CD4-positive, CD25-positive, alpha-beta regulatory T cell (primary cell): Measurements from ENCODE around the gene REN. TPM values are rescaled to one million over a fixed set of nuclear protein-coding genes. Genes with fewer than 3 reads are reported as not detected.

Experiments
- ATAC-seq, 2 donors: fragments of 150-1000 bp; cut with Tn5 transposase; one replicate each; pipeline ENCODE4 v1.10.0; 2021; ENCODE audit warnings: low read depth in 2 of 2, moderate number of reproducible peaks in 2 of 2, moderate library complexity in 1 of 2
- DNase-seq, 3 donors: peaks; one replicate each; pipeline versions ENCODE4 v3.0.0 to v3.0.0-alpha.2; 2012 to 2022; ENCODE audit warnings: mixed read lengths in 1 of 3
- H3K27ac ChIP-seq: one replicate; pipeline ENCODE4 v1.7.0; 2013; ENCODE audit warnings: mild to moderate bottlenecking, low read length; ENCODE audit not compliant: insufficient read depth, poor library complexity, severe bottlenecking
- H3K27me3 ChIP-seq: one replicate; pipeline ENCODE4 v1.7.0; 2013; ENCODE audit warnings: low read length; ENCODE audit not compliant: control insufficient read depth, insufficient read depth
- H3K36me3 ChIP-seq: one replicate; pipeline ENCODE4 v1.7.0; 2013; ENCODE audit warnings: mild to moderate bottlenecking, low read length, moderate library complexity; ENCODE audit not compliant: control insufficient read depth, insufficient read depth
- H3K4me1 ChIP-seq: 2 replicates; pipeline ENCODE4 v1.7.0; 2013; ENCODE audit warnings: mild to moderate bottlenecking, low read length; ENCODE audit not compliant: insufficient read depth, control insufficient read depth, poor library complexity, severe bottlenecking
- H3K4me3 ChIP-seq: one replicate; pipeline ENCODE4 v1.7.0; 2013; ENCODE audit warnings: low read depth, mild to moderate bottlenecking, low read length, moderate library complexity
- H3K9me3 ChIP-seq, 2 experiments: 1 replicate in 1 of 2; 2 replicates in 1 of 2; pipeline ENCODE4 v1.7.0; 2013; ENCODE audit warnings: low read length in 2 of 2, mild to moderate bottlenecking in 1 of 2, moderate library complexity in 1 of 2; ENCODE audit not compliant: control insufficient read depth in 2 of 2
- H3K27ac Mint-ChIP-seq, 3 donors: one replicate each; pipeline ENCODE4 v1.8.0; 2020 to 2022; ENCODE audit warnings: mild to moderate bottlenecking in 3 of 3, mixed read lengths in 3 of 3, moderate library complexity in 2 of 3
- H3K27me3 Mint-ChIP-seq: one replicate; pipeline ENCODE4 v1.8.0; 2022; ENCODE audit warnings: mild to moderate bottlenecking, mixed read lengths
- H3K36me3 Mint-ChIP-seq: one replicate; pipeline ENCODE4 v1.8.0; 2020; ENCODE audit warnings: mixed read lengths
- H3K4me1 Mint-ChIP-seq, 4 donors: one replicate each; pipeline ENCODE4 v1.8.0; 2020 to 2022; ENCODE audit warnings: mixed read lengths in 4 of 4, mild to moderate bottlenecking in 1 of 4
- H3K4me3 Mint-ChIP-seq, 4 donors: one replicate each; pipeline ENCODE4 v1.8.0; 2020 to 2022; ENCODE audit warnings: mild to moderate bottlenecking in 4 of 4, mixed read lengths in 4 of 4, moderate library complexity in 3 of 4
- H3K9me3 Mint-ChIP-seq, 7 donors: one replicate each; pipeline ENCODE4 v1.8.0; 2020 to 2022; ENCODE audit warnings: mixed read lengths in 7 of 7, mild to moderate bottlenecking in 3 of 7, moderate library complexity in 2 of 7
- polyA plus RNA-seq, 4 donors: library from polyadenylated mRNA; unstranded; fragments of 300-500 nt; fragmentation: Illumina TruSeq; gene quantifications; one replicate each; pipeline ENCODE4 v1.2.3, GENCODE V29; 2021
- total RNA-seq: library from RNA; stranded (reverse); gene quantifications from one replicate; pipeline ENCODE4 v1.2.3, GENCODE V29; 2022

REN gene
- total and polyA plus RNA-seq, 5 donors from 2014 or later = not detected

DNA sequence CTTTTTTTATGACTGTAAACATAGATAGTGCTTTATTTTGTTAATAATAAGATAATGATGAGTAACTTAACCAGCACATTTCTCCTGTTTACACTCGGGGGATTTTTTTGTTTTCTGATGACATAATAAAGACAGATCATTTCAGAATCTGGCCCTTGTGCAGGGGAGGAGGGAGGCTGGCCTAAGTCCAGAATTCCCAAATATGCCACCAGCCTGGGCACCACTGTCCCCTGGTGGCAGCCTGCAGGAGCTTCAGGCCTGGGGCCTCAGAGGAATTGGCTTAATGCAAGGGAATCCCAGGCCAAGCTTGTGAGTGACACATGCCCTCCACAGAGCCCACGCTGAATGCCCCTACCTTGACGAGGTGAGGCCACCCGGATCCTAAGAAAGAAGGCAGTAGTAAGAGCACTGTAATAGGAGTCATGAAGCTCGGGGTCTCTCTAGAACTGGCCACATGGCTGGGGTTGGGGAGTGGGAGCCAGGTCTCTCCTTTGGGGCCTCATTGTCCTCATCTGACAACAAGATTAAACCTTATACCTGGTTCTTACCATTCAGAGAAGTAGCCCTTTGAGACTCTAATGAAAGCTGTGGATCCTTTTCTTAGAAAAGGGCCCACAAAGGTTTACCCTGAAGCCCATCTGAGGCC lies 38.4 kb downstream of the REN start:
- no peak overlapping the region for H3K27ac ChIP-seq
- H3K27ac Mint-ChIP-seq = no peak overlapping the region
- ATAC-seq (no peak), DNase-seq (no peak)
- no peaks in the 10 kb centered on the region for H3K36me3 ChIP-seq
- H3K4me3 ChIP-seq = no peak overlapping the region
- H3K9me3 Mint-ChIP-seq = no peaks in the 10 kb centered on the region
- H3K27me3 Mint-ChIP-seq = peaks cover 14% of the 10 kb centered on the region
- no peak overlapping the region for H3K4me3 Mint-ChIP-seq
- no peaks in the 10 kb centered on the region for H3K36me3 Mint-ChIP-seq
- H3K27me3 ChIP-seq = no peaks in the 10 kb centered on the region
- H3K9me3 ChIP-seq = no peaks in the 10 kb centered on the region
- H3K4me1 ChIP-seq = no peaks in the 10 kb centered on the region
- H3K4me1 Mint-ChIP-seq = peaks cover 0 to 8% (median 4%) of the 10 kb centered on the region in 4 donors

DNA sequence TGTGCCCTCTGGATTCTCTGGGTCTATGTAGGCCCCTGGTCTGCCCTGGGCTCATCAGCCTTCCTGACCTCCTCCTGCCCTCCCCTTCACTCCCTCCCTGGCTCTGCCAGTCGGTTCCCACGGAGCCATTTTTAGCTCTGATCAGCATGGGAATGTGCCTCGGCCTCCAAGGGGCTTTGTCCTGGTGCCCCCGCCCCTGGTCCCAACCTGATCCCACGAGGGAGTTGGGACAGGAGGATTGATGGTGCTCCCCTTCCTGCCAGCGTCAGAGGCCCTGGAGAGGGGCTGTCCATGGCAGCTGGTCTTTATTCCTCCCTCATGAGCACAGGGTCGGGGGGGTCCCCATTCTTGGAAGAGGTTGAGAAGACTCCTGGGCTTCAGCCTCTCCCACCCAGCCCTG lies 39.2 kb downstream of the REN start:
- Mint-ChIP-seq H3K27me3 (peaks cover 14% of the 10 kb centered on the region), H3K36me3 (no peaks in the 10 kb centered on the region), H3K4me3 (no peak overlapping the region), H3K9me3 (no peaks in the 10 kb centered on the region), H3K4me1 (peaks cover 0 to 8% (median 4%) of the 10 kb centered on the region in 4 donors), H3K27ac (no peak overlapping the region)
- no peak overlapping the region for H3K4me3 ChIP-seq
- ATAC-seq (no peak), DNase-seq (no peak)
- H3K36me3 ChIP-seq = no peaks in the 10 kb centered on the region
- no peak overlapping the region for H3K27ac ChIP-seq
- H3K9me3 ChIP-seq = no peaks in the 10 kb centered on the region
- no peaks in the 10 kb centered on the region for H3K27me3 ChIP-seq
- no peaks in the 10 kb centered on the region for H3K4me1 ChIP-seq

- H3K27ac Mint-ChIP-seq = no peak overlapping the region
- no peak overlapping the region for H3K27ac ChIP-seq
- H3K4me3 ChIP-seq = no peak overlapping the region
- H3K4me1 Mint-ChIP-seq = peaks cover 0 to 8% (median 4%) of the 10 kb centered on the region in 4 donors
- no peaks in the 10 kb centered on the region for H3K4me1 ChIP-seq
- H3K9me3 Mint-ChIP-seq = no peaks in the 10 kb centered on the region
- no peaks in the 10 kb centered on the region for H3K36me3 Mint-ChIP-seq
- ATAC-seq (no peak), DNase-seq (no peak)
- peaks cover 14% of the 10 kb centered on the region for H3K27me3 Mint-ChIP-seq
- no peaks in the 10 kb centered on the region for H3K27me3 ChIP-seq
- H3K9me3 ChIP-seq = no peaks in the 10 kb centered on the region
- no peak overlapping the region for H3K4me3 Mint-ChIP-seq
- no peaks in the 10 kb centered on the region for H3K36me3 ChIP-seq
Observed at GRCh38 chr1:204126386-204126785, 39.8 kb downstream of the REN start.

- H3K27ac Mint-ChIP-seq = no peak overlapping the region
Observed at GRCh38 chr1:204125759-204126351, 40.3 kb downstream of the REN start.

DNA sequence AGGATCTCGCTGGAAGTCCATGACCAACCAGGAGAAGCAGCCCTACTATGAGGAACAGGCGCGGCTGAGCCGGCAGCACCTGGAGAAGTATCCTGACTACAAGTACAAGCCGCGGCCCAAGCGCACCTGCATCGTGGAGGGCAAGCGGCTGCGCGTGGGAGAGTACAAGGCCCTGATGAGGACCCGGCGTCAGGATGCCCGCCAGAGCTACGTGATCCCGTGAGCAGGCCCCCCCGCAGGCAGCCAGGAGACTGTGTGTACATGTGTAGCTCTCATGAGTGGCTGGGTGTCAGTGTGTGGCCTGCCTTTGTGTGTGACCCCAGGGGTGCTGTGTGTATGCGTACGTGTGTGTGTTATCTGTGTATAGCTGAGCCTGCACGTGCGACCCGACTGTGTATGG lies 41.5 kb downstream of the REN start:
- Mint-ChIP-seq H3K27me3 (peaks cover 14% of the 10 kb centered on the region), H3K9me3 (no peaks in the 10 kb centered on the region), H3K27ac (no peak overlapping the region), H3K4me1 (peaks cover 0 to 8% (median 4%) of the 10 kb centered on the region in 4 donors), H3K4me3 (no peak overlapping the region), H3K36me3 (no peaks in the 10 kb centered on the region)
- Histone ChIP-seq H3K27me3 (no peaks in the 10 kb centered on the region), H3K4me1 (no peaks in the 10 kb centered on the region), H3K4me3 (no peak overlapping the region), H3K9me3 (no peaks in the 10 kb centered on the region), H3K27ac (no peak overlapping the region), H3K36me3 (no peaks in the 10 kb centered on the region)
- DNase-seq = no peak
- ATAC-seq = no peak

More at GRCh38 chr1:204125759-204126351, 40.3 kb downstream of the REN start:
- Mint-ChIP-seq H3K4me3 (no peak overlapping the region), H3K9me3 (no peaks in the 10 kb centered on the region), H3K4me1 (peaks cover 0 to 8% (median 4%) of the 10 kb centered on the region in 4 donors), H3K36me3 (no peaks in the 10 kb centered on the region), H3K27me3 (peaks cover 14% of the 10 kb centered on the region)
- DNase-seq (no peak), ATAC-seq (no peak)
- Histone ChIP-seq H3K4me1 (no peaks in the 10 kb centered on the region), H3K27me3 (no peaks in the 10 kb centered on the region), H3K4me3 (no peak overlapping the region), H3K27ac (no peak overlapping the region), H3K36me3 (no peaks in the 10 kb centered on the region), H3K9me3 (no peaks in the 10 kb centered on the region)

GRCh38 chr1:204123376-204123775 lies 42.8 kb downstream of the REN start:
- Histone ChIP-seq H3K27ac (no peak overlapping the region), H3K9me3 (no peaks in the 10 kb centered on the region), H3K4me3 (no peak overlapping the region), H3K4me1 (no peaks in the 10 kb centered on the region), H3K27me3 (no peaks in the 10 kb centered on the region), H3K36me3 (no peaks in the 10 kb centered on the region)
- DNase-seq (no peak), ATAC-seq (no peak)
- Mint-ChIP-seq H3K36me3 (no peaks in the 10 kb centered on the region), H3K9me3 (no peaks in the 10 kb centered on the region), H3K27ac (no peak overlapping the region), H3K4me3 (no peak overlapping the region), H3K27me3 (peaks cover 10% of the 10 kb centered on the region), H3K4me1 (peaks cover 0 to 2% (median 0%) of the 10 kb centered on the region in 4 donors)

DNA sequence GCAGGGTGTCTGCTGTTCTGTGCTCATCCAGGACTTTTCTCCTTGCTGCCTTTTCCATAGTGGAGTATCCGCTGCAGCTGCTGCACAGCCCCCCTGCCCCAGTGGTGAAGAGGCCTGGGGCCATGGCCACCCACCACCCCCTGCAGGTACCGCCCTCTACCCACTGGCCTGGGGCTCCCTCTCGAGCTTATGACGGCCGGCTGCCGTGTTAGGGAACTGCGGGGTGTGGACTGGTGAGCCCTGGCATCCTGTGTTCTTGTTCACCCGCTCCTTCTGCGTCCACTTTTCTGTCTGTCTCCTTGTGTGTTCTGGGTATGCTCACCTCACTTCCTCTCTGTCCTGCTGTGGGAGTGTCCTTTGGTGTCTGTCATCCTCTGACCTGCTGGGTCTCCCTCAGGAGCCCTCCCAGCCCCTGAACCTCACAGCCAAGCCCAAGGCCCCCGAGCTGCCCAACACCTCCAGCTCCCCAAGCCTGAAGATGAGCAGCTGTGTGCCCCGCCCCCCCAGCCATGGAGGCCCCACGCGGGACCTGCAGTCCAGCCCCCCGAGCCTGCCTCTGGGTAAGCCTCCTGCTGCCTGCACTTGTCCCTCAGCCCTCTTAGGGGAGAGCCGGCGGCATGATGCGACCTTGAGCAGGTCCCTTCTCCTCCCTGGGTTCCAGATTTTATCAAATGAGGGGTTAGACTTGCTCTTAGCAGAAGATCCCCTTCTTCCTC lies 44.1 kb downstream of the REN start:
- Mint-ChIP-seq H3K36me3 (no peaks in the 10 kb centered on the region), H3K27me3 (peaks cover 5% of the 10 kb centered on the region), H3K4me1 (no peaks in the 10 kb centered on the region), H3K27ac (no peak overlapping the region), H3K4me3 (no peak overlapping the region), H3K9me3 (no peaks in the 10 kb centered on the region)
- no peak for DNase-seq
- H3K4me3 ChIP-seq = no peak overlapping the region
- H3K27ac ChIP-seq = no peak overlapping the region
- no peak for ATAC-seq
- no peaks in the 10 kb centered on the region for H3K9me3 ChIP-seq
- H3K36me3 ChIP-seq = no peaks in the 10 kb centered on the region
- no peaks in the 10 kb centered on the region for H3K4me1 ChIP-seq
- H3K27me3 ChIP-seq = no peaks in the 10 kb centered on the region
